Stimulated activated CD4-positive, alpha-beta T cell treated with anti-CD3 and anti-CD28 coated beads, Interleukin-4, amount 100 ng/mL, for 24 hours (primary cell): ENCODE measurements around the gene ZNF618.

ENCODE experiments used
- DNase-seq: peaks from one replicate; pipeline ENCODE4 v3.0.0-alpha.2; 2020

The ZNF618 gene

DNA sequence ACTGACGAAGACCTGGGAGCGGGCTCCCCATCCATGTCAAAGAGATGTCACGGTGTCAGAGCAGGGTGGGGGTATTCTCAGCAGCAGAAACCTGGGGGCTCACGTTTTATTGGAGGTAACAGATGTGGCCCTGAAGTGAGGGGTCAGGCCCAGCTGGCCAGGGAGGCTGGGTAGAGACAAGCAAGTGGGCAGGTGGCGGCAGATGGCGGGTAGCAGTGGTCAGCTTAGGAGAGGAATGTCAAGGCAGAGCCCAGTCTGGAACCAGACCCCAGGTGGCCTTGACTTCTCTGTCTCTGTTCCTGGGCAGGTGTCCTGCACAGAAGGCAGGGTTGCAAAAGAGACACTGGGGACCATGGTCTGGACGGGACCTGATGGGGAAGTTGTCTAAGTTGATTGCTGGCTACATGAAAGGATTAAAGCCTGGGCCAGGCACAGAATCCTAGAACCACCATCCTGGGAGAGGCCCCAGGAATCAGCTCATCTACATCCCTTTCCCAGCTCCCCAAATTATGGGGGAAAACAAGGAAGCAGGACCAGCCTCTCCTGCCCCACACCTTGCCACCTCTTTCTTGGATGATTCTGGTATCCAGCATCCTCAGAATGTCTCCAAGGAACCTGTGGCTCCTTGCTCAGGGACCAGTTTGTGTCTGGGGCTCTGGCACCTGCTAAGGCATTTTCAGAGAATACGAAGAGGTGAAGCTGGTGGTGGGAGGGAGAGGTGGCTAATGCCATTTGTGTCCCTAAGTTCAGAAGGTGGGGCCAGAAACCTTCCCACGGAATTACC lies 129.5 kb downstream of the ZNF618 start:
- no peak for DNase-seq

DNA sequence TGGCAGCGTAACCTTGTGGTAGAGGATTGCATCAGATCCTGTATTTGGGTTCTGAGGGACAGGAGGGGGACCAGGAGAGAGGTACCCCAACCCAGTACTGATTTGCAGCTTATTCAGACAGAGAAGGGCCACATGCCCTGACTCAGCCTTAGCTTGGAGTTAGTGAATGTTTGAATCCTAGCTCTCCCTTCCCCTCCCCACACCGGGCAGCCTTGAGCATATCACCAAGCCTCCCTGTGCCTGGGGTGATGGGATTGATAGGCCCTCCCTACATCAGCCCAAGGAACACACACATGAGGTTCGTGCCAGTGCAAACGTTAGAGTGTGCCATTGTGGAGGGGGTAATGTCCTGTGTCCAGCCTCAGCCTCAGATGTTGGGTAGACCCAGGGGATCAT lies 130.0 kb downstream of the ZNF618 start:
- DNase-seq: no peak

DNA sequence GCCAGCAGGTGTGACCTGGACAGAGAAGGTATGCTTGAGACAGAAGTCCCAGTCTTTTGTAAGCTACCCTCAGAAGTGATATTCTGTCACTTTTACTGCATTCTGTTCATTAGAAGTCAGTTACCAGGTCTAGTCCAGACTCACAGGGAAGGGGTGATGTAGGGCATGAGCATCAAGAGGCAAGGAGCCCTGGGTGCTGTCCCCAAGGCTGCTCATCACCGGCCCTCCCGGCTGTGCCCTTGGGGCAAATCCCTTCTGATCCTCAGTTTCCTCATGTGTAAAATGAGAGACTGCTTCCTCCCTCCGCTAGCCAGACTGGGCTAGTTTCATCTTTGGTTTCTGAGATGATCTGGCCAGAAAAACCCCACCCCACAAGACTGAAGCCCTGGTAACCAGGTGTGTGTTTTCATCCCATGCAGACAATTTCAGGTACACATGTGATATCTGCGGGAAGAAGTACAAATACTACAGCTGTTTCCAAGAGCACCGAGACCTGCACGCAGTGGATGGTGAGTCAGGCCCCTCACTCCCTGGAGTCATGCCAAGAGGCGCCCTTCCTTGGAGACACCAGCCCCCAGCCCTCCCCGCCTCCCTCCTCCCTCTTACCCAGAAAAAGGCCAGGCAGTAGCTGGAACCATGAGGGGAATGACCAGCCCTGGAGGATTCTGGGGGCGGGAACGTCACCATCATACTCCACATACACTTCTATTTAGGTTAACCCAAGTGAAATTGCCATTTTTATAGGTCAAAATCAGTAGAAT lies 131.0 kb downstream of the ZNF618 start:
- DNase-seq: no peak

DNA sequence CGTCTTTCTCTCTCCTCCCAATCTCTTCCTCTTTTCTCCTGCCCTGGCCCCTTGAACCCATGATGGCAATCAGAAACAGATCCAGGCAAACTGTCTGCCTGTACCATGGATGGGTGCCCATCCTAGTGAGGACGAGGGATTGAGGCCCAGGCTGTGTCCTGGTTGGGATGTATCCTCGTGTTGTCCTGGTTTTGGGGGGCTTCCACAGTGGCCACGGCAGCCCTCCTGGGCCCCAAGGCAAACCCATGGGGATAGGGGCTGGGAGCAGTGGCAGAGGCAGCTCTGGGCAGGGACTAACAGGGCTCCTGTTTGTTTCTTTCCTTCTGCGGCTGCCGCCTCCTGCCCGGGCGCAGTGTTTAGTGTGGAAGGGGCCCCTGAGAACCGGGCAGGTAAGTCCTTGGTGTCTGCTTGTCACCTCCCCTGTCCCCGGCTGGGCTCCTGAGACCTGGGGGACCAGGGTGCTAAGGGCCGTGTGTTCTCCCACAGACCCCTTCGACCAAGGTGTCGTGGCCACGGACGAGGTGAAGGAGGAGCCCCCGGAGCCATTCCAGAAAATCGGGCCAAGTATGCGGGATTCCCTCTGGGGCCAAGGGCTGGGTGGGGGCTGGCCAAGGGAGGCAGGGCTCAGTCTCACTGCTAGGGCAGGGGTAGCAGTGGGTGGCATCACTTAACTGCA lies 132.0 kb downstream of the ZNF618 start:
- DNase-seq: no peak

DNA sequence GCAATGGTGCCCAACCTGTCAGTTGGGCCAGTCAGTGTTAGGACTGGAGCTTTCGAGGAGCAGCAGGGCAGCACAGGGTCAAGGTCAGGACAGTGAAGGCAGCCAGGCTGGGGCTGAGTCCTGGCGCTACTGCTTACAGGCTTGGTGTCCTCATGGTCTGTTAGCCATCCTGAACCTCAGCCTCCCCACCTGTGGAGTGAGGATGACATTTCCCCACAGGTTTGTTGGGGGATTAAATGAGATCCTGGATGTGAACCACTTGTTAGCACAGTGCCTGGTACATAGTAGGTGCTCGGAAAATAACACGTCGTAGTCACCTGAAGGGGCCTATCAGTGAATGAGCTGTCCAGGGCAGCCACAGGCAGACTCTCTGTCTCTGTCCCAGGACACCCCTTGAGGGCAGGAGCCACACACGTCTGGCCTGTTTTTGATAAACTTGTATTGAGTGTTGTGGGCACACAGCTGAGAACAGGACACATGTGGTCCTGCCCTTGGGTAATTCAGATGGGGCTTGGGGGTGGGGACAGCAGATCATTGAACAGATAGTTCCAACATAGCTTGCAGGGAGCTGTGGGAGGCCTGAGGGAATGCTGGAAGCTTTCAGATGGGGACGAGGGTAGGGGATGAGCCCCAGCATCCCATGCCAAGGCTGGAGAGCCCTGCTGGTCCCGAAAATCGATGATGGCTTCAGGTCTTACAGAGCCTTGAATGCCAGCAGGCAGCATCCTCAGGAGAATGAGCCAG lies 132.7 kb downstream of the ZNF618 start:
- no peak for DNase-seq

DNA sequence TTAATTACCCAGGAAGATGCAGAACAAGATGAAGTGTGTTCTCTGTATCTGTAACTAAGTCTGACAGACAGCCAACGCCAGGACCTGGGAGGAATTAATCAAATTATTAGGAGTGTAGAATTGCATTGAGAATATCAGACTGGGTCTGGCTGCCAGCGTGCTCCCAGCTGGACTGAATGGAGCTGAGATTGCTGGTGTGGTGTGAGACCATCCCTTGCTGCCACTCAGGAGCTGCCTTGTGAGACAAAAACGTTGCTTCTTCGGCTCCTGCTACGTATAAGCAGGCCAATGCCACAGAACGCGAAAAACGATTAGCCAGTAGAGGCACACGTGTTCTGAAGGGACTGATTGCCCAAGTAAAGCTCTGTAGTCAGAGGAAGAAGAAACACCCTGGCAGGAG lies 135.2 kb downstream of the ZNF618 start:
- no peak for DNase-seq

DNA sequence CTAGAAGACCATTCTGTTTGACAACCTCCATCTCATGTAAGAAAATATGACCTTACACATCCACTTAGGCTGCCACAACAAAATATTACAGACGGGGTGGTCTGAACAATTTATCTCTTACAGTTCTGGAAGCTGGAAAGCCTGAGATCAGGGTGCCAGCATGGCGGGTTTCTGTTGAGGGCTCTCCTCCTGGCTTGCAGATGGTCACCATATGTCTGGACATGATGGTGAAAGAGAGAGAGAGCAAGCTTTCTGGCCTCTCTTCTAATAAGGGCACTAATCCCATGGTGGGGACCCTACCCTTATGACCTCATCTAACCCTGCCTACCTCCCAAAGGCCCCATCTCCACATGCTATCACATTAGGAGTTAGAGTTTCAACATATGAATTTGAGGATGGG lies 136.0 kb downstream of the ZNF618 start:
- no peak for DNase-seq

DNA sequence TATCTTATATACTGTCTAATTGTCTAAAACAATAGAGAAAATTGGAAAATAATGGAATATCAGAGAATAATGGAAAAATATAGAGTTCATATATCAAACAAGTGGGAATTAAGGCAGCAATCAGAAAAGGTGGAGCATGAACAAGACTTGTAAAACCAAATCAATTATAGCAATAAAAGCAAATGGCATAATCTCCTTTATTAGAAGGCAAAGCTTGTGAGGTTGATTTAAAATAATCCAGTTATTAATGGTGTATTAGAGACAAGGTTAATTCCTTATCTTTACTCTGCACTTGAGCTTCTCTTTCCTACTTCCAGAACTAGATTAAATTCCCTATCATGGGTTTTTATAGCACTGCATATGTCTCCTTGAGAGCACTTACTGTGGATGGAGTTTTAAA lies 137.9 kb downstream of the ZNF618 start:
- DNase-seq: no peak

DNA sequence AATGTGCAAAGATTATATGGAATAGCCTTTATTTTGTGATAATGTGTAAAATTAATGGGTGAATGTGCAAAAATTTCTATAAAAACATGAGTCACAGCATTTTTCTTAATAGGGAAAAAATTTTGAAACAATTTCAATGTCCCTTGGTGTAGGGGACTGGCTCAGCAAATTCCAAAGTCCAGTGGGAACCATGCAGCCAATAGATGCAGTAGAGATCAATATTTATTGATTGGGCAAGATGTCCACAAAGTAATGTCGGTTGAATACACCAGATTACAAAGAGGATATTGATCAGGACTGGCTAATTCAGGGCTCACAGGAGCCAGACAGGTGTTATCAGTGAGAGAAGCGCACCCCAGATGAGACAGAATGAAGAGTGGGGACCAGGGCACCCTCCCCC lies 139.5 kb downstream of the ZNF618 start:
- no peak for DNase-seq

DNA sequence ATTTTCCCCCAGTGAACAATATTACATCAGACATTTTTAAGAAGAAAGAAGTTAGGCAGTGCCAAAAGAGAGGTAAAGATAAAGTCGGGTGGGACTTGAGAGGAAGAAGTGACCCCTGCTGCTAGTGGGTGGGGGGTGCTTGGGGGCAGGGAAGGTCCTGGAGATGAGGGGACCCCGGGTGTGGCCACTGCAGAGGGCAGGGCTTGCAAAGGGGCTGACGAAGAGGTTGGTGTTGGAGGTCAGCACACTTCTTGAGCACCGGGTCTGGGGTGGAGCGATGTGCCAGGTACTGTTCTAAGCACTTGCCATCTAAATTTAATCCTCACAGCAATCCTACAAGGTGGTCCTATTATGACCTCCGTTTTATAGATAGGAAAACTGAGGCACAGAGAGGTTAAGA lies 140.0 kb downstream of the ZNF618 start:
- no peak for DNase-seq

DNA sequence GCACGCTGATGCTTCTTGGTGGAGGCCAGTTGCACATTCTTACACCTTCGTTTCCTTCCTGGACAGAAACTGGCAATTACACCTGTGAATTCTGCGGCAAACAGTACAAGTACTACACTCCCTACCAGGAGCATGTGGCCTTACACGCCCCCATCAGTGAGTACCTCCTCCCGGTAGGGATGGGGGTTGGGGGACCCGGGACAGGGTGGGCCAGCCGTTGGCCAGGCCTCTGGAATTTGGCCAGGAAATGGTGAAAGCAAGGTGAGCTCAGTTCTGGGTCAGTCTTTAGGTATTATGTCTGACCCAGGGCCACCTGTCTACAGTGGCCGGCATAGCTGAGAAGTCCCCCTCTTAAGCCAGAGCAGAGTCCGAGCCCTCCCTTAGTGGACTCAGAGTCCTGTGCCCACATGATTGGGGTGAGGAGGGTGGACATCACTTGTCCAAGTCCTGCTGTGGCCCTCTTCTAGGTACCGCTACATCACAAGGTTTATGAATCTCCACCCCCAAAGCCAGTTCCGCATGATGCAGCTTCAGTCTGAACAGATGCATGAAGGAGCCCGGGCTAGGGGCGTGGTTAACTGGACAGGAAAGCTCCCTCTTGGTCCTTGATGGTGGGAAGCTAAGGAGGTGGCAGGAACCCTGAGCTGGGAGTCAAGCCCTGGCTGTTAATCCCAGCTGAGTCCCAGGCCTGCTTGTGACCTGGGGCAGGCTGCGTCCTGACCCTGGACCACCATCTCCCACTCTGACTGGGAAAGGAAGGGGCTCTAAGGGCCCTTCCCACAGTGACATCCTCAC lies 140.7 kb downstream of the ZNF618 start:
- no peak for DNase-seq

DNA sequence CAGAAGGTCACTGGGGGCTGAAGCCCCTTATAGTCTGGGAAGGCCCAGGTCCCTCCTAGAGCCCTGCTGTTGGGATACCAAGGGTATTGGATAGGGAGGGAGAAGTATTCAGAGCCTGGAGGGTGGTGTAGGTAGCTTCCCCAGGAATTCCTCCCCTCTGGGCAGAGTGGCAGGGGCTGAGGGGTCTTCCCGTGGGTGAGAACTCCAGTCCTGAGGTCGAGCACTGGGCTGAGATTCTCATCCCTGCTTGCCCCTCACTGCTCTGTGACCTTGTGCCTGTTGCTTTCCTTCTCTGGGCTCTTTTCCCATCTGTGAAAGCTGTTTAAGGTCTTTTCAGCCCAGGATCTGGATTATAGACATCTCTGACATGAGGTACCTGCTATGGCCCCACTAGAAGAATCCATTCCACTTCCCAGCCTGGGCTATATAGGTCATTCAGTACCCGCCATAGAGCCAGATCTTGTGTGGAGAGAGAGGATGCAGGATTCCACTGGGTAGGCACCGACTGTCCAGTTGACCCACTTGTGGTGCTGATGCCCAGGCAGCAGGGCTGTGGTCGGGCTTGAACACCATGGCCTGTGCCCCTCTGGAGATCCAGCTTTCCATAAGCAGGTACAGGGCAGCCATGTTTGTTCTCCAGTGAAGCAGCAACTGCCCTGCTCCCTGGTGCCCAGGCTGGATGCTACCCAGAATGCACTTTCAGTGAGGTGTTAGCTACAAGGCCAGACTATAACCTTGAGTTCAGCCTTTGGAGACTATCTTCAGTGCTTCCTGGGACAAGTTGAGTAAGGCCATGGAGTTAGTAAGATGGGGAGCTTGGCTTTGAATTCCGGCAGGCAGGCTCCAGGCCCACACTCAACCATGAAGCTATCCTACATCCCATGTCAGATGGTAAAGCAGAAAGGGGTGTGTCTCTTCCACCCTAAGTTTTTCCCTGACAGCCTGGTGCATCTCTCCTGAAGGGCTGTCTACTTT lies 141.9 kb downstream of the ZNF618 start:
- no peak for DNase-seq

DNA sequence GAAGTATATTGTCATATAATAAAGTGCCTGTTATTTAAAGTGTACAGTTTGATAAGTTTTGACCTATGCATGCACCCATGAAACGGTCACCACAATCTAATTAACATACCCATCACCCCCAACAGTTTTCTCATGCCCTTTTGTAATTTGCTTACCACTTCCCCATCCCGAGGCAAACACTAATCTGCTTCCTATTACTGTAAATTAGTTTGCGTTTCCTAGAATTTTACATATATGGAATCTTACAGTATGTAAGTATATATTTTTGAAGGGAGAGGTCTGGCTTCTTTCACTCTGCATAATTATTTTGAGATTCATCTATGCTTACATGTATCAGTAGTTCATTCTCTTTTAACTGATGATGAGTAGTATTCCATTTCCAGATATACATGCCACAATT lies 145.5 kb downstream of the ZNF618 start:
- no peak for DNase-seq

DNA sequence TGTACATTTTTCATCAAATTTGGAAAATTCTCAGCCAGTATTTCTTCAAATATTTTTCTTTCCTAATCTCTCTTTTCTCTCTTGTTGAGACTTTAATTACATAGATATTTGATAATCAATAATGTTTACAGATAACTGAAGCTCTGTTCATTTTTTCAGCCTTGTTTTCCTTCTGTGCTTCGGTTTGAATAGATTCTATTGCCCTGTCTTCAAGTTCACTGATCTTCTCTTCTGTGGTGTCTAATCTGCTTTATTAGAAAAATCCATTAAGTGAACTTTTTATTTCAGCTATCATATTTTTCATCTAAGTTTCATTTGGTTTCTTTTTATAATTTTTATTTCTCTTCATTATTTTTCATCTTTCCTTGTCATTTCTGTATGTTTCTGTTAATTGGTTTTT lies 147.9 kb downstream of the ZNF618 start:
- DNase-seq: no peak

DNA sequence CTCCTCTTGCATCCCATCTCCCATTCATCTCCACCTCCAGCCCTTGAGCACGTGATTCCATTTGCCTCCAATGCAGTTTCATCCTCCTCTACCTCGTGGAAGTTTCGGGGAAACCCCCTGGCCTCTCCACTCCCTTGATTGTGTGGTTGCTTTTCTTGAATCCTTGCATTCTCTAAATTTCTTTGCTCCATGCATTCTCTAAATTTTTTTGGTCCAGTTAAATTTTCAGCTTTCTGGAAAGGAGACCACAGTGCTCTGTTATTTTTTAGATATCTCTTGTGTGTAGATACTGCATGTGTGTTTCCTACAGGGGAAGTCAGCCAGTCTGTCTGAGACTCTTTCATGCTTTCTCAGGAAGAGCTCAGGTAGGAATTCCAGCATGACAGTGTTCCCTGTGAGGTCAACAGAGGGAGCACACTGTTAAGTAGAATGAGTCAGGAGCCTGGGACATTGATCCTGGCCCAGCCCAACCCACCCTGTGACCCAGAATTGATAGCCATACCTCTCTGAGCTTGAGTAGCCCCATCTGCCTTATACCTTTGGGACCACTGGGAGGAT lies 149.2 kb downstream of the ZNF618 start:
- DNase-seq: no peak

DNA sequence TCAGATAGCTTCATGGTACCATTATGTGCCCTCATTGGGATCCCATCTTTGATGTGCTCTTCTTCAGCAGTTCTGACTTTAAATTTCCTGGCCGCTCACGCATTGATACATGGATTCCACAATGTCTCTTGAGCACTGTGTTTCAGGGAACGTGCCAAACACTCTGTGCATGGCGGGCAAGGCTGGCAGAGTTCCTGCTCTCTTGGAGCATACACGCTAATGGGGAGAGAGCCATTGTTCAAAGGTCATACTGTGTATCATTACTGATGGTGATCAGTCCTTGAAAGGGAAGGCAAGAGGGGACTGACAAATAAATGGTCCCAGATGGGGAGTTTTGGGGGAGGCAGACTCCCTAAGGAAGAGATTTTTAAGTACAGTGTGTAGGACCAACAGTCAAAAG lies 149.7 kb downstream of the ZNF618 start:
- DNase-seq: no peak

DNA sequence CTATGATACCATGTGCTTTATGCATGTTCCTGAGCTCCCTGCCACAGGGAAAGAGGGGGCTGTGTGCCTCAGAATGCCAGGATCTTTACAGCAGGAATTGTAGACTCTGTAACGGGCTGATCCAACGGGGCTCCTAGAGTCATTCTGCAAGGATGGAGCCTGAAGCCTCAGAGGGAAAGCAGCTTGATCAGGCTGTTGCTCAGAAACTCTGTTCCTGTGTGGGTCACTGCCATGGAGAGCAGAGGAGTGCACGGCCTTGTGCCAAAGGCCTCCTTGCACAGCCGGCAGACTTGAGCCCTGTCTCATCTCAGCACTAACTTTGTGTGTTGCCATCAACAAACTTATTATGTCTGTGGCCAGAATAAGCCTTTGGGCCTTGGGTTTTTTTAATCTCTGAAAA lies 150.2 kb downstream of the ZNF618 start:
- DNase-seq: no peak

DNA sequence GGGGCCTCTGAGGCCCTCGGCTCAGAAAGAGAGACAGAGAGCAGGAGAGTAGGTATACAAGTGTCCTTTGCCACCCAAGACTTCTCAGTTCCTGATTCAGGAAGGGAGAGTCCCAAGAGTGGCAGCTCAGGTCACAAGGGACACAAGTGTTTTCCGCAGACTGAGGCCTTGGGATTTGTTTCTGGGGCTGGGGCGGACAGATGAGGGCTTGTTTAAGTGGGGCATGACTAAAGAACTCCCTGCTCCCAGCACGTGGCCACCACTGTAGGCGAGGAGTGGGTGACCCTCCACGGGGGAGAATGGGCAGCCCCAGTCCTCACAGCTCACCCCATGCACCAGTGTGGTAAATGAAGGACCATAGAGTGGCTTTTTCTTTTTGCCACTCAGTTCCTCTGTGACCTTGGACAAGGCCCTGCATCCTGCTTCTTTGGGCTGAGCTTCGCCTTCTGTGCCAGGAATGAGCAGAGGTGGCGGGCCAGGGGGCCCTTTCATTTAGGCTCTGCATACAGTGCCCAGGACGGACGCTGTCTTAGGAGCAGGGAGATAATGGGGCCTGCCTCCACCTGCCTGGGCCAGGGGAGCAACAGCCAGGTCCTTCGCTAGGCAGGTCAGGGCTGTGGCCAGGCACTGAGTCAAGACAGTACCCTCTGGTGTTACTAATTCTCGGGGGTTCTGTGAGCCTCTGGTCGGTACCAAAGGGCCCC lies 151.2 kb downstream of the ZNF618 start:
- no peak for DNase-seq

DNA sequence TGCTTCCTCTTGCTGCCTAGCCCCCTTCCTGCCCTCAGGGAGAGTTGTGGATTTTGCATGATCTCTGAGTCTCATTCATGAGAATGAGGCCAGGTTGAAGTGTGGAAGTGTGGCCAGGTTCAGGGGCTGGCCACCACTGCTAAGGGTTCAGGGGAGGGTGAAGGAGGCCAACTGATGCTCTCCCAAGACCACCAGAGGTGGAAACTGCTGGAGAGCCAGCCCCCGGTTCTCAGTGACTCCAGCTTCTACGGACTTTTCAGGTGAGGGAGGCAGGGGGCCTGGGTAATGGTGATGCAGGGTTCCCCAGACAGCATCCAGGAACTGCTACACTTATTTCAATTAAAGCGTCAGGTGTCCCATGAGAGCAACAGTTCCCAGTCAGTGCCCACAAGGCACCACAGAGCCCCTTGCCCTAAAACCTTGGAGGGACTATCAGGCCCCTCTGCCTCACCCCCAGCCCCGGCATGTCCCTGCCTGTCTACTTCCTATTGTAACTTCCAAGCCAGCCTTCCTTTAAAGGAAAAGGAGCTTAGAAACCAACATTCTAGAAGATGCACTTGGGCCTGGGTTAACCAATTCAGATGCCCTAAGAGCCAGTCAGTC lies 151.9 kb downstream of the ZNF618 start:
- DNase-seq: no peak

DNA sequence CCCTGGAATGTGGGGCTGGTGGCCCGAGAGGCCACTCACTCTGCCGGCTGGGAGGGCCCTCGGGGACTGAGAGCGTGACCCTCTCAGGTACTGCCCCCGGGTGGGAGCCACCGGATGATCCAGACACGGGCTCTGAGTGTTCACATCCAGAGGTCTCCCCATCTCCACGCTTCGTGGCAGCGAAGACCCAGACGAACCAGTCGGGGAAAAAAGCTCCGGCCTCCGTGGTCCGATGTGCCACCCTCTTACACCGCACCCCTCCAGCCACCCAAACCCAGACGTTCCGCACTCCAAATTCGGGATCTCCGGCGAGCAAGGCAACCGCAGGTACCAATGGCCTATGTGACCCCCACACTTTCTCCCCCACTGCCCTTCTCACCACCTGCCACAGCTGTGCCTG lies 152.5 kb downstream of the ZNF618 start:
- DNase-seq: no peak
